ENCODE results near the gene AIP. TPM values are rescaled to one million over a fixed set of nuclear protein-coding genes. Genes with fewer than 3 reads are reported as not detected.

AIP gene
- total and polyA plus RNA-seq, 2 of the 8 experiments (the other 6 are each of a cell fraction or from before 2014, with no cell fraction given) = 29.8 to 54.4 TPM

GRCh38 chr11:67482275-67482826 lies 475 bp upstream of the AIP start (continued):
- no peak for TF ChIP-seq BACH1 (IDR thresholded peaks at IDR 0.05; ENCODE audit: low read length)
- TF ChIP-seq POU5F1 (IDR thresholded peaks at IDR 0.05; ENCODE audit: low read depth, low read length) = no peak
- TF ChIP-seq BRCA1 (IDR thresholded peaks at IDR 0.05; ENCODE audit: low read depth, low read length) = no peak
- TF ChIP-seq SIN3A (conservative IDR thresholded peaks at IDR 0.05 in 1 of 2, IDR thresholded peaks at IDR 0.05 in 1 of 2; ENCODE audit: low read depth in 1 of 2, low read length in 2 of 2) = no peak
- TF ChIP-seq EGR1 (IDR thresholded peaks at IDR 0.05; ENCODE audit: borderline replicate concordance, low read depth, low read length) = no peak
- TF ChIP-seq ZNF274 (IDR thresholded peaks at IDR 0.05; ENCODE audit: borderline replicate concordance, extremely low read depth, low read length) = no peak
- no peak for TF ChIP-seq JUND (IDR thresholded peaks at IDR 0.05; ENCODE audit: low read length)
- no peak for TF ChIP-seq CHD7 (IDR thresholded peaks at IDR 0.05; ENCODE audit: insufficient replicate concordance, low read length)
- TF ChIP-seq CREB1 (IDR thresholded peaks at IDR 0.05) = no peak

Measured in H1 (cell line).